ENCODE results near the gene ZNF319.
A peak's percentile ranks its signal among the peaks of the same experiment; 100 is the strongest.

ZNF319 gene

DNA sequence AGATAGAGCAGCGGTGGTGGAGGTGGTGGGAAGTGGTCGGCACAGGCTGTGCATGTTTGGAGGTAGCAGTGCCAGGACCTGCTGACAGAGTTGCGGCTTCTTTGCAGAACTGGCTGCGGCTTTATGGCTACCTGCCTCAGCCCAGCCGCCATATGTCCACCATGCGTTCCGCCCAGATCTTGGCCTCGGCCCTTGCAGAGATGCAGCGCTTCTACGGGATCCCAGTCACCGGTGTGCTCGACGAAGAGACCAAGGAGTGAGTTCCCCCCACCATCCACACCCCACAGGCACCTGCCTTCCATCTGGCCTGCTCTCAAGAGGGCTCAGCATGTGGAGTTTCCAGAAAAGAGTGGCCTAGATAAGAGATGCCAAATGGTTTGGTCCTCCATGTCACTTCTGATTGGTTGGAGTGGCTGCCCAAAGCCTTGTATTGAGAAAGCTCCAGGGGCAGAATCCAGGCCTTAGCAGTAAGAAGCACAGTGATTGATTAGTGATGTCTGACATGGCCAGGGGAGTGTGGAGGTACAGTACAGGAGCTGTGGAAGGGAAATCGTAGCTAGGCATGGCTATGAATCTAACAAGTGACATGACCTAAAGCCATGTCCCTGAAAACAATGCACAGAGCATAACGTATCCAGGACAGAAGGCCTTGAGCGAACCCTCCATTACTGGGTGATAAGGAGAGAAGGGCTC is 37.0 kb upstream of the ZNF319 start:
- no peak for DNase-seq (ENCODE audit: low spot score)

DNA sequence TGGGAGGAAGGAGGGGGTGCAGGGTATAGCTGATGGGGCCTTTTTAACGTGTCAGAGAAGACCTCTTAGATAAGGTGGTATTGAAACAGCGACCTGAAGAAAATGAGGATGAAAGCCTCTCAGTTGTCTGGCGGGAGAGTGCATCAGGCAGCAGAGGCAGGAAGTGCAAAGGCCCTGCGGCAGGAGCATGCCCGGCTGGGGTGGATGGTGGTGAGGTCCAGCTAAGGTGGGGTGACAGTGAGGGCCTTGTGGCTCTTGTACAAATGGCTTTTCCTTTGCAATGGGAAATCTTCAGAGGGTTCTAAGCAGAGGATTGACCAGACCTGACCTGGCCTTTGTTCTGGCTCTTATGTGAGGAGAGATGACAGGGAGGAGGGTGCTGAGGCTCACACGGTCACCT is 36.5 kb upstream of the ZNF319 start:
- no peak for DNase-seq (ENCODE audit: low spot score)

DNA sequence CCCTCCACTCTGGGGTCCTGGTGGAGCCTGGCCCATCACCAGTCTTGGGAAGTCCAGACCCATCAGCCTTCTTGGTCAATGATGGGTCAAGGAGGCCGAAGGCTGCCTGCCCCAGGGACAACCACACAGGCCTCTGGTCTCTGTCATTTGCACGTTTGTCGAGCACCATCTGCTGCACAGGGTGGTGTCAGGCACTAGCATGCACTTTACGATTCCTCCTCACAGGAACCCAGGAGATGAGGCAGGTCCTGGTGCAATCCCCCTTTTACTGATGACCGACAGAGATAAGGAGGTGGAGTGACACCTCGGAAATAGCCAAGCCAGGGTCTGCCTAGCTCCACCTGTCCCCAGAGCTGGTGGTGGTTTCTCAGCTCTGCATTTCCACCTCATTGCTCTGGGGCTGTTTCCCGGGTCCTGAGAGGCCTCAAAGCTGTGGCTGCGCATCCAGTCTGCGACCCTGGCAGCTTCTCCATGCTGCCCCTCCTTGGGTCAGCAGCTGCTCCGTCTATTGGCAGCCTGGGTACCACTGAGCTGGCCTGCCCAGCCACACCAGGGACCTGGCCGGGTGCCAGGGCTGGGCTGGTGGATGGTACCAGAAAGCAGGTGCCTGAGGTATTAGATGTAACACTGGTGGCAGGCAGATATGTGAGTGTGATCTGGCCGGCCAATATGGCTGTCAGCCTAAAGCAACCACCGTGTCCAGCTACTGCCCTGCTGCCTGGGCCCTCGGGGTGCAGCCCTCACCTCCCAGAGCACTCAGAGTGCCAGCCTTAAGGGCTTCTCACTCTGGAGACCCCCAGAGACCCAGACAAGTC is 35.1 kb upstream of the ZNF319 start:
- DNase-seq (ENCODE audit: low spot score), result peak; percentile 85

DNA sequence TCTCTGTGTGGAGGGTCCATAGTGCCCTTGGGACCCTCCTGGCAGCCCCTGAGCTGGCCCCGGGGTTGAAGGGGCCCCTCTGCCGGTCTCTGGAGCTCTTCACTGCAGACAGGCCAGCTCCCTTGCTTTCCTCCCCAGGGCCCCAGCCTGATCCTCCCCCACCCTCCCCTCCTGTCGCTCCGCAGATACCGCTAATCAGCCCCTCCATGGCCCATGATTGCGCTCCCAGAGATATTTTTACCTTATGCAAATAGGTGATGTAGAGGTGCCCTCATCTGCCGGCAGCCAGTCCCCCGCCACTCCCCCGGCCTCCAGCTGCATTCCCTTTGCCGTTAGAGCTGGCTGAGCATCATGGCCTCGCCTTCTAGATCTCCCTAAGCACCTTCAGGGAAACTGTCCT is 34.3 kb upstream of the ZNF319 start:
- no peak for DNase-seq (ENCODE audit: low spot score)

DNA sequence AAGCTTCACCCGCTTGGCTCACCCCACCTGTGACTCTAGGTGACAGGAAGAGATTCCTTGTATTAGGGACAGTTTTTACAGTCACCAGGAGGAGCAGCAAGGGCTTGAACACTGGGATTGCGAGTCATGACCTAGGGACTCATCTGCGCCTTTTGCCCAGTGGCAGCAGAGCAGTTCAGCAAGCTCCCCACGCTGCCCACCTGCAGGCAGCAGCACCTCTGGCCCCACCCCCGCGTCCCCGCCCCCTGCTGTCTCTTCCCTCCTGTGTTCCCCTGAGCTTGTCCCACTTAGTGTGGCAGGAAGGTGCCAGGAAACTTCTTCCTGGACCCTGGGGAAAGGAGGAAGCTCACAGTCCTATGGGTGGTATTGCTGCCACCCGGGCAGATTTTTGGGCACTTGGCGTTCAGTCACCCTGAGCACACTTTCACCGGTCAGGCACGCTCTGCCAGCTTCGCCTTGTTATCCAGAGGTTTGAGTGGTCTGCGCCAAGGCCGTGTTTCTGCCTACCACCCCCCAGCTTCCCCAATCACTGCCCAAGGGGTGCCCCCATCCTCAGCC is 33.7 kb upstream of the ZNF319 start:
- DNase-seq (ENCODE audit: low spot score), result no peak

DNA sequence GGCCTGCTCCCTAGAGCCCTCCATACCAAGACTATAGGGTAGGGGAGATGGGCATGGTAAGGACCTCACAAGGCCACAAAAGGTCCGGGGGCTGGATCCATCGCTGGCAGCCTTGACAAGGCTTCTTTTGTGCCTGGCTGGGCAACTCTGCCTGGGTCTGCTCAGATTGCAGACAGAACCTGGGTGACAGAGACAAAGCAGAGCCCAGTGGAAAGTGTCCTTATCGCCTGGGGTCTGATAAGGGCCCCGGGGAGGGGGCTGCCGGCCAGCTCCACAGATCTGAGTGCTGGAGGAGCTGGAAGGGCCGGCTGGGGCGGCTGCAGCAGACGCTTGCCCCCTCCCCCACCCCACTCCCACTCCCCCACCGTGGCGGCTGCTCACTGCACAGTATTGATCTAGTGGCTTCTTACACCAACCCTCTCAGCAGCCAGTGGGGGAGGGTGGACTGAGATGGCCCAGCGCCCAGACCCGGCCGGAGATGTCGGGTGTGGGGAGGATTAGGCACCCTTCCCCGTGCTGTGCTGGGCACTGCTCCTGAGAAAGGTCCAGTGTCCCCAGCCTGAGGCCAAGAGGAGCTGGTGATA is 32.3 kb upstream of the ZNF319 start:
- DNase-seq (ENCODE audit: low spot score), result peak; percentile 93

DNA sequence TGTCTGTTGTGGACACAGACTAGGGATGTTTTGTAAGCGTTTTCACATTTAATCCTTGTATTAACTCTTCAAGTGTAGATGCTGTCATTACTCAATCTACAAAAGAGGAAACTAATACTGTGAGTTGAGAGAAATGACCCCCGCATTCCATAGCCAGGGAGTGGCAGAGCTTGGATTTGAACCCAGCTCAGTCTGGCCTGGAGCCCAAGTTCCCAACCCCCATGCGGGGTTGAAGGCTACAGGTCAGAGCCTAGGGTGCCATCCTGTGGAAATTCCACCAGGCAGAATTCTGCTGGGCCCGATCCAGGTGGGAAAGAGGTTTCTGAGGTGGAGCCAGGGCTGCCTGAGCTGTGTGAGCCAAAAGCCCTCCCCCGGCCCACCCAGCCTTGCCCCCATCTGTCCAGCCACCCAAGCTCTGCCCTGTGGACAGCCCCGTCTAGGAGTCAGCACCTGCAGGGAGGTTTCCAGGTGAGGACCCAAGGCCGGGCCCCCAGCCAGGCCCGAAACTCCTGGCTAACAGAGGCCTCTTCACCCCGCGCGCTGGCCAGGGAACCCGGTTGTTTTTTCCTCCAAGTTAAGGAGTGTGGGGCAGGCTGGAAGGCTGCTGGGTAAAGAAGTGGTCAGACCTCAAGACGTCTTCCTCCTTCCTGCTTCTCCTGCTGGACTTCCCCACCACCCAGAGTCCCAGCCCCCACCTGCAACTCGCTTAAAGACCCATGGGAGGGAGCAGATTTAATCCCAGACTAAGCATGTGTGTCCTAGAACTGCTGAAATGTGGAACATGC is 30.7 kb upstream of the ZNF319 start:
- DNase-seq (ENCODE audit: low spot score), result no peak

DNA sequence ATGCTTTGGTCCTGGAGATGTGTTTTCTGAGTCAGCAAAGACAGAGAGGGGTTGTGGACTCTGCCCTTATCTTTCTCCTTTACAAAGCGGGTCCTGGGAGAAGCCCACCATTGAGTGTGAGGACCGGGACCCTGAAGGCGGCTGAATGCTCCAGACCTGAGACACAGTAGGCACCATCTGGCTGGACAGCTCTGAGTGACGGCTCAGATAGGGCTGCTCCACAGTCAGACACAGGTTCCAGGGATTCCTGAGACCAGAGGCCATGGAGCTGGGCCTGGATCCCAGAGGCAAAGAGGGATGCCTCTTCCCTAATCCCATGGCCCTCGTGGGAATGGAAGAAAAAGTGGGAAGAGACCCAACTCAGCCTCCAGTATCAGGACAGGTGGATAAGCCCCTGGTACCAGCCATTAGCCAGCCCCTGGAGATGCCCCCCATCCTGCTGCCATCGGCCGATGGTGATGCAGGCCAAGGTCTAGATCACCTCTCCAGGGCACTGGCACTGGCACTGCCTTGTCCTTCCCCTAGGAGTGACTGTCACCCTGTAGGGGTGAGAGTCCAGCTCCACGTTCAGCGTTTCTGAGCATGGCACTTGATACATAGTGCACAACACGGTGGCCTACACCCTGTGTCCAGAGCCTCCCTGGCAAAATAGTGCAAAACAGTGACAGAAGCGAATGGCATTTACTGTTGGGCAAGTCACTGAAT is 29.8 kb upstream of the ZNF319 start:
- DNase-seq (ENCODE audit: low spot score), result no peak

DNA sequence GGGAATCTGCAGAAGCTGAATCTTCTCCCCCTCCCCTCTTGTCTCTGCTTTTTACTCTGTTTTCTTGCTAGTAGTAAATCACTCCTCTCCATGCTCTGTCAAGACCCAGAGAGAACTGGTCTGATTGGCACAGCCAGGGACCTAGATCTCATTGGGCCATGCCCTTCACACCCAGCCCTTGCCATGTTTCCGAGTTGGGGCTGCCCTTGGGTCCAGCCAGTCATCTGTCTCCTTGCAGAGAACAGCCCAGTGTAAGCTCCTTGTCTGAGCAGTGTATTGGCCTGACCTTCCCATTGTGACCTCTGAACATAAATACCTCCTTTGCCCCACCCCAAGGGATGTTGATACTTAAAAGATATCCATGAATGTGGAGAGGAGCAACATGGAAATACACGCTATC is 28.9 kb upstream of the ZNF319 start:
- no peak for DNase-seq (ENCODE audit: low spot score)

DNA sequence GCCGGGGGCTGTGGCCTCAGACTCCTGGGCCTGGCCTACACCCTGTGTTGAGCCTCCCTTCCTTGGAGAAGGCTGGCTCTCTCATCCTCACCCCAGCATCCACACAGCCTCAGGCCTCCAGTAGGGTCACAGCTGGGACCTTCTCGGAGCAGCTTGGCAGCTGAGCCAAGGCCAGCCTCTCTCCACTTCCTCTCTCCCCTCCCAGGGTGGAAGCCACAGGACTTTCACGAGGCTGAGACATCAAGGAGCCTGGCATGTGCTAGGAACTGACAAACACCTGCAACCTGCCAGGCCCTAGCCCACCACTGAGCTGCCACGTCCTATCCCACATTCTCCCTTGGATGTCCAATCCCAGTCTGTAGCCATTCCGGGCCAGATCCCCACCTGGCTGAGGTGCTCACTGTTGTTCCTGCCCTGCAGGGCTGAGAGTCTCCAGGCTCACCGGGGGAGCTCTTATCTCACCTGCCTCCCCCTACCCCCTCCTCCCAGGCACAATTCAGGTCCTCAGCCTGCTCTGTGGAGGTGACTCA is 28.1 kb upstream of the ZNF319 start:
- no peak for DNase-seq (ENCODE audit: low spot score)

DNA sequence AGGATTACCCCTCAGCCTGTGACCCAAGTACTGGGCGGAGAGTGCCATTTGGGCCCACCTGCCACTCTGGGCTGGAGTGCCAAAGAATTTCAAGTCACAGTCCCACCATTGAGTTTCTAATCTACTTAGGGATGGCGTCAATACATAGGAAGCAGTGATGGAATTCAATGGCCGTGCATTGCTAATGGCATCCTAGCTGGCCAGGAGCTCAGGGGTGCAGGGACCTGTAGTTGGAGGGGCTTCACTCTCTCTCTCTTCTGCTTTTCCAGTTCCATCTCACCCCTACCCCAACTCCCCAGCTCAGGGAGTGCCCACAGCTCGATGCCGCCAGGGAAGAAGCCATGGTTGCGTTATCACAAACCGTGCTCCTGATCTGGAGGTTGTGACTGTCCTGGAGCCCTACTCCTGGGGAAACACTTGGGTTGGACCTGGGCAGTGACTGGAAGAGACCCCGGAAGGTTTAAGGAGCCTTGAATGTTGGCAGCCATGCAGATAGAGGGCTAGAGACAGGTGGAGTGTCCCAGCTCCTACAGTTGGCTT is 27.5 kb upstream of the ZNF319 start:
- no peak for DNase-seq (ENCODE audit: low spot score)

DNA sequence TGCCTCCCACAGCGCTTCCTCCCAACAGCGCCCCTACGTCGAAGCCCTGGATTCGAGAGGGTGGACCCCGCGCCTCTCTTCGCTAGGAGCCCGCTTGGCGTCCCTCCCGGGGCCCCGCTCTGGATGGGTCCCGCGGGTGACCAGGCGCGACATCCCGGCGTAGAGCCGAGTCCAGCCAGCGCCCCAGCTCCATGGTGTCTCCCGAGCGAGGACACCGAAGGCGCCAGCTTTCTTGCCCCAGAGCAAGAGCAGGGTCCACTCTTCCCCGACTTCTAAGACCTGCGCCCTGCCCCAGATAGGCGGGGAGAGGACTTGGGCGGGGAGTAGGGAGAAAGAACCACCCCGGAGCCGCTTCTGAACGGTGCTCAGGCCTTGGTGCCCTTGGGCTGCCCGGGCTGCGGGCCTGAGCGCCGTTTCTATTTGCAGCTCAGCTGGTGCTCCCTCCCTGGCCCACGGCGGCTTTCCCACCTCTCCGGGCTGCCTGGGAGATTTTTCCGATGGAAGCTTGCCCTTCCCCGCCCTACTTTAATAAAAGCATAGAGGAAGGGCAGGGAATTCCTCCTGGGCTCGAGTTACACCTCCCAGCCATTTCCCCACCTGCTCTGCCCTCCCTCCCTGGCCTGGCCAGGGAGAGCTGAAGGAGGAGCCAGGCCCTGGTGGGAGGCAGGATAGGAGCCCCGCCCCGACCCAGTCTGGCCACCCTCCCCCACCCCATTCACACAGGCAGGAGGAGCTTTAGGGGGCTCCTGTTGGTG is 26.9 kb upstream of the ZNF319 start:
- no peak for DNase-seq (ENCODE audit: low spot score)

DNA sequence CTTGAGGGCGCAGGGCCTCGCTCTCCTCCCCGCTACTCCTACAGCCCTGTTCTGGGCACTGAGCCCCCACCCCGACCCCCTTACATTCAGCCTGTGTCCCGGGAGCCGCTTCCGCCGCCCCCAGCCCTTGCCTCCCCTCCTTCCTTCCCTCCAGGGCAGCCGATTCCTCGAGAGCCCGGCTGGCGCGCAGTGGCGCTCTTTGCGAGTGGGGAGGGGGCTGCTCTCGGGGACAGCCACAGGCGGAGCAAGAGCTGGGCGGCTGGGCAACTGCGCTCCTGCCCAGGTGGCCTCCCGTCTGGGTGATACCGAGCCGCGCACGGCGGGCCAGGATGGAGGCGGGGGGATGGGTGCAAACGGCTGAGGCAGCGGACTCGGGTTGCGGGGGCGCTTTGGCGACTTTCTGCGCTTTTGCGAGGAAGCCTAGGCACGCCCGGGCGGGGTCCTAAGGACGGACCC is 26.3 kb upstream of the ZNF319 start:
- peak; percentile 53 for DNase-seq (ENCODE audit: low spot score)

DNA sequence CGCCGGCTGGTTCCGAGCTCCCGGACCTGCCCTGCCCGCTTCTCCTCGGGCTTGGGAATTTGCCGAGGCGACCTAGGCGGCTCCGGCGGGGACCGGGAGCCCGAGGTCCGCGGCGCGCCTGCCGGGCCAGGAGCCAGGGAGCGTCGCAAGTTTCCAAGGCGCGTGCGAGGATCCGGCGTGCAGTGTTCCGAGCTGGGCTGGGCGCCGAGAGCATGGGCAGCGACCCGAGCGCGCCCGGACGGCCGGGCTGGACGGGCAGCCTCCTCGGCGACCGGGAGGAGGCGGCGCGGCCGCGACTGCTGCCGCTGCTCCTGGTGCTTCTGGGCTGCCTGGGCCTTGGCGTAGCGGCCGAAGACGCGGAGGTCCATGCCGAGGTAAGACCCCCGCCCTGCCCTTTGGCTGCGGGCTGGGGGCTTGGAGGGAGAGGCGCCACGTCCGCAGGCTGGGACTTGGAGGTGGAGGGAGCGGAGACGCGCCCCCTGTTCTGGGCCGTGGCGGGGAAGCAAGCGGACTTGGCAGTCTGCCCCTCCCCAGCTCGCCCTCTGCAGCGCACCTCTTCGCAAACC is 25.8 kb upstream of the ZNF319 start:
- no peak for DNase-seq (ENCODE audit: low spot score)

DNA sequence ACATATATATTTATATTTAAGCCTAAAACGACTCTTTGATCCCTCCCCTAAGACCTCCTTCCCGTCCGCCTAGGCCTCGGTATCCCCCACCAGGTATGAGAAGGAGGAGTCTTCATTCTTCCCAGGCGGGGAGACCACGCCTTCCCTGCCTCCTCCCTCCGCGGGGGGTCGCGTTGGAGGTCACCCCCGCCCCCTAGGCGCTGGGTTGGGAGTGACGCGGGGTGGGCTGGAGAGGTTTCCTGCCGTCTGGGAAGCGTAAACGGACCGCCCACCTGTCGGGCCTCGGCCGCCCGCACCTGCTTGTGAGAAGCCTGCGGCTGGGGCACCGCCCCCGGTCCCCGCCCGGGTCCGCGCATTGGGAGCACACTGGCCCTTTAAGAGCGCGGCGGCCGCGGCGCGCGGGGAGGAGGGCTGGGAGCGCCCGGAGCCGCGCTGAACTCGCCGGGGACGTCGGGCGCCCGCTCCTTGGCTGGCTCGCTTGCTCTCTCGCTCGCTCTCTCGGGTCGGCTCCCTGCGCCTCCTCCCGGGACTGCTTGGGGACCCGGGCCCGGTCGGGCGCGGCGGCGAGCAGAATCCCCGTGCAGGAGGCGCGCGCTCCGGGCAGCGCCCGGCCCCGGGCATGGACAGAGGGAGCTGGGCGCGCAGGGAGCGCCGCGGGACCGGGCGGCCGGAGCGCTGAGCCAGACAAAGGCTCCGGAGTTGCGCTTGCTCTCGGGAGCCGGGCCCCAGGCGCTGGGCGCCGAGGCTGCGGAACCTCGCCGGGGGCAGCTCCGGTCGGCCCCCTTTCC is 25.1 kb upstream of the ZNF319 start, which contains the start of gene MMP15:
Gene MMP15 (plus strand): TSS at position 404 of the 788 bp plus-strand sequence. CDS start 597 bp downstream, outside the sequence.
- DNase-seq (ENCODE audit: low spot score), result peak; percentile 81

DNA sequence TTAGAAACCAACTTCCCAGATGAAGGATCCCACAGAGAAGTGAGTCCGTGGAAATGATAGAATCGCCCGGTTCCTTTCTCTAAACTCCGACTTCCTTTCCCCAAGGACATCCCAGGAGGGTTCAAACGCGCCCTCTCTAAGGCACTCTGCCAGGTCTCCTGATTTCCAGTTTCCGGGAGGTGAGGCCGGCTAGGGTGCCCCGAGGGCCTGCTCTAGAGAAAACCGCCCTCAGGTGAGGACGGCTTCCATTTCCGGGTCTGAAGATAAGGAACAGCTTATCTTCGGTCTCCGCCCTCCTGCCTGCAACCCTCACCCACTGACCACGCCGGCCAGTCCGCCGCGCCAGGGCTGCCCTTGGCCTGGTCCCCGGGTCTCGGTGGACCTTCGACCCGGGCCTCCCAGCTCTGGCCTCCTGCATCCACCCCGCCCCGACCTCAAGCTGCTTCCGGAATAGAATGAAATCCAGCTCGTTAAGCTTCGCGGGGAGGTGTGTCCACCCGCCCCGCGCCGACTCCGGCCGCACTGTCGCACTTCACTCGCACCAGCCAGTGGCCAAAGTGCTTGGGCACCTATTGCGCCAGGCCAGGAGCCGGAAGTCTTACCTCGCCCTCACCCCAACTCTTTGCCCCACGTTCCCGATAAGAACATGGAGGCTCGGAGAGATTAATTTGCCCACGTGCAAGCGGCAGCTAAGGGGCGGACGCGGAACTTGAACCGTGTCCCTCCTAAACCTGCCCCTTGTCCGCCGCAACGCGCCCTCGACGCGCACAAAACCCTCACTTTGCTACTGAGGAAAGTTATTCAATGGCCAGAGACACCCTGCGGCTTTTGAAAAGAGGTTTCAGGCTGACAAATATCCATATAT is 24.2 kb upstream of the ZNF319 start:
- DNase-seq (ENCODE audit: low spot score), result no peak

DNA sequence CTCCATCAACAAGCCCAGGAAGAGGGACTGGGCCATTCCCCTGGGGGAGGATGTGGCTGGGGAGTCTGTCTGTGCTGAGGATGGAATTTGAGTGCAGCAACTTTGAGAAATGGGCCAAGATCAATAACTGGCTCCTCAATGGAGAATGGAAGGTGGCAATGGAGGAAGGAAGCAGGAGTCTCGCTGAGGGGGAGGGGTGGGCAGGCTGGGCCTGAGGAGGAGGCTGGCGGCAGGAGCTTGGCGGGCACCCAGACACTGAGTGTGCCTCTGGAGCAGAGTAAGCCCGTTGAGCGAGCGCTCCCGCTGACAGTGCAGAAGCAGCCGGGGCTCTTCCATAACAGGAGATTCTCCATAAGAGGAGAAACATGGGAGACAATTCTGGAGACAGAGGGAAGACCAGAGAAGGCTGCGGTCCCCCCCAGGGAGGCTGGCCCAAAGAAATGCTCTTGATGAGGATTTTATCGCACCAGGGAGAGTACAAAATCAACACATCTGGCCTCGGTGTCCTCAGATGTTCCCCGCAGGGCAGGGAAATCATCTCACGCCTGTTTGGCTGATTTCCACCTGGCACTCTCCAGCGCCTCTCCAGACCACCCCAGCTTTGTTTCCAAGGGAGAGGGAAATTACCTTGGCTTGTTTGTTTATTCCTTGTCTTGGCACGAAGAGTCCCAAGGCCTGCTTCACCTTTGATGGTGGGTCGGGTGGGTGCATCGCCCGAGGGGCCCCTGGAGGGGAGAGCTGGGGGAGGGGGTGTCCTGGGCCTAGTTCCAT is 22.3 kb upstream of the ZNF319 start:
- DNase-seq (ENCODE audit: low spot score), result no peak
